NCI-H1417 (cell line): ENCODE data around the gene CSH1.
A peak's percentile ranks its signal among the peaks of the same experiment; 100 is the strongest.
"Not testable (repeated sequence)": the region's sequence is repeated elsewhere in the genome, so short reads cannot be mapped to it uniquely, and the experiment has no call there.

Experiments used
- DNase-seq, 3 experiments: peaks; one replicate each; lab custom pipeline; 2025; lab: John Stamatoyannopoulos, UW

CSH1 gene

DNA sequence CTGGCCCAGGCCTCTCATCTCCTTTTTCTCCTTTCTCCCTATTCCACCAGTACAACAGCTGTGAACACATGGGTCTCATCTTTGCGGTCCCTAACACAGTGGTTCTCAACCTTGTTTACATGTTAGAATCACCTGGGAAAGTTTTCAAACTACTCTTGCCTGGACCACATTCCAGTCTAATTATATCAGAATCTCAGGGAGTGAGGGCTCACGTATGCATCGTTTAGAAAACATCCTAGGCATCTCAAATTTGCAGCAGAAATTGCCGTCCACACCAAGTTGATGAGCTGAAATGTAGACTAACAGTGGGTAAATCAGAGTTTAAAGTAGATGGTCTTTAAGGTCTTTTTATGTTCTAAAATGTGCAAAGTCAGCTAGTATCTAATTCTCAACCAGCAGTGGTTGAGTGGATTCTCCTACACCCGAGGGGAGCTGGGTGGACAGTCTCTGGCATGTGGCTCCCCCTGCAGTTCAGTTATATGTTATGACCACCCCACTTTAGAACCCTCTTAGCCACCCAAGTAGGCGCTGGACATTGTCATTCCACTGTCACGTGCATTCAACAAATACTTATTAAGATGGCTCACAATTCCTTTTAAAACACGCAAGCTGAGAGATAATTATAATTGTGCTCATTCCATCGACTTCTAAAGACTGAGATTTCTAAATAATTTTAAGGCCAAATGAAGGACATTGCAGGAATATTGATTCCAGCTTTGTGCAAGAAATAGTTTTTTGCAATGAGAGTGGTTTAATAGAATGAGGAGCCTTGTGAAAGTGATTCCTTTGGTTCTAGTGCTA is 26.7 kb downstream of the CSH1 start:
- not testable (repeated sequence) for DNase-seq

DNA sequence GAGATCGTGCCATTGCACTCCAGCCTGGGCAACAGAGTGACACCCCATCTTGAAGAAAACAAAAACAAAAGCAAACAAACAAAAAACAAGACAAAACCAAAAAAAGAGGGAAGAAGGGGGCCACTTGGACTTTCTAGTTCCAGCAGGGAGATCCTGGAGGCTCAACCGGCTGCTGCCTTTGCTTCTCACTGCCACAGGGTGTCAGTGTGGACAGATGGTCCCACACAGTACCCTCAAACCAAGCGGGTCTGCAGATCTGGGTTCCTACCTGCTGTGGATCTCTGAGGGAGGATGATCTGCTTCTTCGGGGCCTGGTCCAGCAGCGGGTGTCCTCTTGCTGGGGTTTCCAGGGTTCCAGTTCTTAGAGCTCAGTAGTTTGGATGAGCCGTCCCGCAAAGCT is 29.7 kb downstream of the CSH1 start:
- not testable (repeated sequence) for DNase-seq

DNA sequence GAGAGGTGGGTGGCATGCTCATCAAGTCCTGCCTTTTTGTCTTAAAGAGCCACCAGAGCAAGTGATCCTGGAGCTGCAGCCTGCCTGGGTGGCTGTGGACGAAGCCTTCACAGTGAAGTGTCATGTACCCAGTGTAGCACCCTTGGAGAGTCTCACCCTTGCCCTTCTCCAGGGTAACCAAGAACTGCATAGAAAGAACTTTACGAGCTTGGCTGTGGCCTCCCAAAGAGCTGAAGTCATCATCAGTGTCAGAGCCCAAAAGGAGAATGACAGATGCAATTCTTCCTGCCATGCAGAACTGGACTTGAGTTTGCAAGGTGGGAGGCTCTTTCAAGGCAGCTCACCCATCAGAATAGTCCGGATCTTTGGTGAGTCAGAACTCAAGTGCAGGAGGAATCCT is 37.1 kb downstream of the CSH1 start:
- no peak for DNase-seq

DNA sequence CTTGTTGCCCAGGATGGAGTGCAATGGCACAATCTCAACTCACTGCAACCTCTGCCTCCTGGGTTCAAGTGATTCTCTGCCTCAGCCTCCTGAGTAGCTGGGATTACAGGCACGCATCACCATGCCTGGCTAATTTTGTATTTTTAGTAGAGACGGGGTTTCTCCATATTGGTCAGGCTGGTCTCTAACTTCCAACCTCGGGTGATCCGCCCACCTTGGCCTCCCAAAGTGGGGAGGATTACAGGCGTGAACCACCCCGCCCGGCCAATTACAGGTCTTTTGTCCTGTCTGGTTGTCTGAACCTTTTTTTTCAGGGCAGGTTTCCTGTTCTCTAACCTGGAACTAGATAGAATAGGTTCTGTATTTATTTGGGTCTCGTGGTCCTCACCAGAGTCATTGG is 39.9 kb downstream of the CSH1 start:
- not testable (repeated sequence) for DNase-seq

DNA sequence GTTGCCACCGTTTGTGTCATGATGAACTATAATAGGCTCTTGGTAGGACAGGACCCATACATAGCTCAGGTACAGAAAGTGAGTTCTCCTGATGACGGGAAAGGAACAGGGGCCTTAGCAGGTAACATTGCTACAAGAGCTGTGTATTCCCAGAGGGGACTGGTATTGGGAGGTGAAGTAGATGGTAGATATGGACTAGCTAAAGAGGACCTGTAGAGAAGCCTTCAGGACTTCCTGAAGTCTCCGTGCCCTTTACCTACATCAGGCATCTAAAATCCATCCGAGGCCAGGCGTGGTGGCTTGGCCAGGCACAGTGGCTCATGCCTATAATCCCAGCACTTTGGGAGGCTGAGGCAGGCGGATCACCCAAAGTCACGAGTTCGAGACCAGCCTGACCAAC is 41.2 kb downstream of the CSH1 start:
- DNase-seq = no peak

DNA sequence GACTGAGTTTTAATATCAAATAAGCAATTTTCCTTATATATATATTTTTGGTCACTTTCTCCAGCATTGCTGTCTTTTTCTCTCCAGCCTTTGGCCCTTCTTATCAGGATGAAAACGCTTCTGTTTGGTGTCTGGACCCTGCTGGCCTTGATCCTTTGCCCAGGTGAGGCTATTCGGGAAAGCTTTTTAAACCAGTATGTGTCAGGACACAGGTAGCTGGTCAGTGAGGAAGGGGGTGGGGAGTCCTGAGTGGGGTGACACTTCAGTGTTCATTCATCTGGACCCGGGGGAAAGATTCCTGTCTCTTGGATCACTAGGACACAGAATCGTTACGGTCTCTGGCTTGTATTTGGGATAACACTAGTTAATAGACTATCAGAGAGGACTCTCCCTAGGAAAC is 41.7 kb downstream of the CSH1 start:
- DNase-seq = no peak

DNA sequence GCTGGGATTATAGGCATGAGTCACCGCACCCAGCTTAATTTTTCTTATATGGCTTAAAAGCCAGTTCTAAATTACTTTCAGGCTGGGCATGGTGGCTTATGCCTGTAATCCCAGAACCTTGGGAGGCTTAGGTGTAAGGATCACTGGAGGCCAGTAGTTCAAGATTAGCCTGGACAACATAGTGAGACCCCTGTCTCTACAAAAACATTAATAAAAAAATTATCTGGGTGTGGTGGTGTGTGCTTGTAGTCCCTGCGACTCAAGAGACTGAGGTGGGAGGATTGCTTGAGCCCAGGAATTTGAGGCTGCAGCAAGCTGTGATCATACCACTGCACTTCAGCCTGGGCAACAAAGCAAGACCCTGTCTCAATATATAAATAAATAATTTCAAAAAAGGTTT is 43.1 kb downstream of the CSH1 start:
- no peak for DNase-seq

DNA sequence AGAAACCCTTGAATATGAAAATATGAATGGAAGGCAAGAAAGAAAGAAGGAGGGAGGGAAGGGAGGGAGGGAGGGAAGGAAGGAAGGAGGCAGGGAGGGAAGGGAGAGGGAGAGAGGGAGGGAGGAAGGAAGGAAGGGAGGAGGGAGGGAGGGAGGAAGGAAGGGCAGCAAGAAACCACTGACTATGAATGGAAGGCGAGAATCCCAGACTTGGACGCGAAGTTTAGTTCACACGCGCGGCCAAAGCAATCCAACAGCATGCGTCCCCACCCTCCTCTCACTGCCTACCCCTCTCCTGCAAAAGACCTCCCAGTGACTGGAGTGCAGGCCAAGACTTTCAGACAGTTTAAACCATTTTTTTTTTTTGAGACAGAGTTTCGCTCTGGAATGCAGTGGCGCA is 46.0 kb downstream of the CSH1 start:
- no peak for DNase-seq

DNA sequence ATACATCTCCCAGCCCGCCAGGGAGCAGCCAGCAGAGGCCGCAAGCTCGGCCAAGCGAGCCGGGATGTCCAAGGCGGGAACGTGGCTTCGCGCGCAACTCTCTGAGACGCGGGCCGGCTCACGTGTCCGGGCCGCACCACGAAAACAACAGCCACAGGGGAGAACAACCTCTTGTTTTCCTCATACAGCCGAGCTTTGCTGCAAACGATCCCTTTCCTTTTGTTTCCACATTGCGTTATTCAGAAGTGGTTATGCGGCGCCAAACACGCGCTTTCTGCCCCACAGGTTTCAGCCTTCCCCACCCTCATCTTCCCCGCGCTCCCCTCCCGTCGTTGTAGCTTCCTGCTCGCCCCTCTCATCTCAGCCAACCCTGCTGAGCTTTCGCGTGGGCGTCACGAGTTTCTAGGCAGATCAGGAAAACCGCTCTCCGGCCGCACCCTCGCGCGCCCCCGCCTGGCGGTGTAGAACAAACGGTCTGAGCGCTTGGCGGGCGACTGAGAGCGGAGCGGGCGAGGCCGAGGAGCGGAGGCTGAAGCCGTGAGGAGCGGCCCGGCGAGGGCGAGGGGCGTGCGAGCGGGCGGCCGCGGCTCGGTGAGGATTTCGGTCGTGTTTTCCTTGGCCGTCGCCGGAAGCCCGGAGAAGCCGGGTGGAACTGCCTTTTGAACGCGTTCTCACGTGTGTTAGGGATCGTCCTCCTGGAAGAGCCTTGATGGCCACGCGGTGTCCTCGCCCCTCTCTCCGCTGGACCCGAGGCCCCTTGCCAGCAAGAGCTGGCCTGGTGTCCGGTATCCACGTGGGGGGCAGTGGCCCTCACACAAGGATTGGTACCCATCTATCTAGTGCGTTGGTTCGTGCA is 47.3 kb downstream of the CSH1 start:
- DNase-seq = peak in 1 of 3 experiments; percentile 34

DNA sequence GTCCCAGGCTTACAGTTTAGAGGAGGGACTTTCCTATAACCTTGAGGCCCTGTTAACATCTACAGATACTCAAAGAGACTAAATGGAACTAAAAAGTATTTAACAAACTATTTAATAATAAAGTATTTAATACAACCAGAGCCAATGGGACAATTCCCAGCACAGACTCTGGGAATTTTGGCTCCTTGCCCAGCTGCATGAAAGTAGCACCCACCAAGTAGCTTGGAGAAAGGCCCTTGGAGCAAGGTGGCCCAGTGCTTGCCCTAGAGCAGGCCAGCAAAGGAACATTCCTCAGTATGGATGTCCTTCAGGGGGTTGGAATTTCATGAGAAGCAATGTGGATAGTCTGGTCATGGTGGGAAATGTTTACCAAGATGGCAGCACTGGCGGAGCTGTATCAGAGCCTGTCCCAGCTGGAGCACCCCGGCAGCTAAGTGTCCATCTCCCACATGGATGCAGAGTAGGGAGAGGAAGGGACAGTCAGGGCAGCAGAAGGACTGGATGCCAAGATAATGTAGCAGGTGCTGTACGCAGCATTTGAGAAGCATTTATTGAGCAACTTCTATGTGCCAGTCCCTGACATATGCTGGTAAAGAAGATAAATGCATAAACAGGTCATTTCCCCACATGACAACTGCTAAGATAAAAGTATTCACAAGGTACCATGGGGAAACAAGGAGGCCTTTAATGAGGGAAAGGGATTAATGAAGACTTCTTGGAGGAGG is 48.7 kb downstream of the CSH1 start:
- no peak for DNase-seq

DNA sequence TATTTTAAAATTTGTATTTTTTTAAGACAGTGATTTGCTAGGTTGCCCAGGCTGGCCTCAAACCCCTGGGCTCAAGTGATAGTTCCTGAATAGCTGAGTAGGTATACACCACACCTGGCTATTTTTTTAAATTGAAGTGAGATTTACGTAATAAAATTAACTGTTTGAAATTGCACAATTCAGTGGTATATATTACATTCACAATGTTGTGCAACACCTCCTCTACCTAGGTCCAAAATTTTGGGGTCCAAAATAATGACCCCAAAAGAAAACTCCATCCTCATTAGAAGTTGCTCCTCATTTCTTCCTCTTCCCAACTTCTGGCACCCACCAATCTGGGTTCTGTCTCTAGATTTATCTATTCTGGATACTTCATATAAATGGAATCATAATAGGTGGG is 50.9 kb downstream of the CSH1 start:
- no peak for DNase-seq
